ENCODE data around the gene GOLGB1. TPM values are rescaled to one million over a fixed set of nuclear protein-coding genes. Genes with fewer than 3 reads are reported as not detected.

Gene GOLGB1
- total RNA-seq, 1 experiment from 2014 or later, result 31.5 TPM

DNA sequence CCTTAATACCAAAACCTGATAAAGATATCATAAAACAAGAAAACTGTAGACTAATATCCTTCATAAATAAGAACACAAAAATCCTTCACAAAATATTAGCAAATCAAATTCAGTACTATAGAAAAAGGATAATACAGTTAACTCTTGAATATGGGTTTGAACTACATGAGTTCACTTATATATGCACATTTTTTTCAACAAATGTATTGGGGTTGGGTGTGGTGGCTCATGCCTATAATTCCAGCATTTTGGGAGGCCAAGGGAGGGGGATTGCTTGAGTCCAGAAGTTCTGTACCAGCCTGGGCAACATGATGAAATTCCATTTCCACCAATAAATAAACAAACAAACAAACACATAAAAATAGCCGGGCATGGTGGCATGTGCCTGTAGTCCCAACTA is 39.2 kb downstream of the GOLGB1 start:
- H3K4me1 ChIP-seq, result no peaks in the 10 kb centered on the region
- no peaks in the 10 kb centered on the region; the same call in 1 of the 2 replicates for H3K36me3 ChIP-seq (ENCODE audit: control insufficient read depth, insufficient read depth, low read length)
- BruUV-seq (replicated peaks), result no TSS peak
- no peaks in the 10 kb centered on the region for H3K27me3 ChIP-seq (replicated peaks; ENCODE audit: control insufficient read depth, insufficient read depth, low read length)
- H3K4me3 Mint-ChIP-seq (ENCODE audit: unreplicated experiment), result no peak overlapping the region
- peaks cover 32% of the 10 kb centered on the region for H3K36me3 Mint-ChIP-seq (ENCODE audit: insufficient read depth, unreplicated experiment)
- intact Hi-C loops (cut with micrococcal nuclease; ENCODE audit: unreplicated experiment), result no loop called here
- CTCF ChIA-PET, result no interaction called here
- no peaks in the 10 kb centered on the region for H3K27me3 Mint-ChIP-seq (ENCODE audit: insufficient read depth, unreplicated experiment)
- H3K4me1 Mint-ChIP-seq (ENCODE audit: low read depth, unreplicated experiment), result no peaks in the 10 kb centered on the region
- H3K9me3 Mint-ChIP-seq (ENCODE audit: unreplicated experiment), result no peaks in the 10 kb centered on the region
- TF ChIP-seq, protein P1, sequence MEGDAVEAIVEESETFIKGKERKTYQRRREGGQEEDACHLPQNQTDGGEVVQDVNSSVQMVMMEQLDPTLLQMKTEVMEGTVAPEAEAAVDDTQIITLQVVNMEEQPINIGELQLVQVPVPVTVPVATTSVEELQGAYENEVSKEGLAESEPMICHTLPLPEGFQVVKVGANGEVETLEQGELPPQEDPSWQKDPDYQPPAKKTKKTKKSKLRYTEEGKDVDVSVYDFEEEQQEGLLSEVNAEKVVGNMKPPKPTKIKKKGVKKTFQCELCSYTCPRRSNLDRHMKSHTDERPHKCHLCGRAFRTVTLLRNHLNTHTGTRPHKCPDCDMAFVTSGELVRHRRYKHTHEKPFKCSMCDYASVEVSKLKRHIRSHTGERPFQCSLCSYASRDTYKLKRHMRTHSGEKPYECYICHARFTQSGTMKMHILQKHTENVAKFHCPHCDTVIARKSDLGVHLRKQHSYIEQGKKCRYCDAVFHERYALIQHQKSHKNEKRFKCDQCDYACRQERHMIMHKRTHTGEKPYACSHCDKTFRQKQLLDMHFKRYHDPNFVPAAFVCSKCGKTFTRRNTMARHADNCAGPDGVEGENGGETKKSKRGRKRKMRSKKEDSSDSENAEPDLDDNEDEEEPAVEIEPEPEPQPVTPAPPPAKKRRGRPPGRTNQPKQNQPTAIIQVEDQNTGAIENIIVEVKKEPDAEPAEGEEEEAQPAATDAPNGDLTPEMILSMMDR (IDR thresholded peaks at IDR 0.05; ENCODE audit: insufficient read depth in 1 of 2, low read depth in 1 of 2, low read length in 1 of 2, severe bottlenecking in 1 of 2, unreplicated experiment in 1 of 2), result no peak
- no peaks in the 10 kb centered on the region for H3K9me3 ChIP-seq
- POLR2A ChIA-PET, result no interaction called here
- no peak overlapping the region for H3K4me3 ChIP-seq (ENCODE audit: low read depth, low read length)
- H3K27ac Mint-ChIP-seq (ENCODE audit: unreplicated experiment), result no peak overlapping the region
- DNase-seq, result no peak

DNA sequence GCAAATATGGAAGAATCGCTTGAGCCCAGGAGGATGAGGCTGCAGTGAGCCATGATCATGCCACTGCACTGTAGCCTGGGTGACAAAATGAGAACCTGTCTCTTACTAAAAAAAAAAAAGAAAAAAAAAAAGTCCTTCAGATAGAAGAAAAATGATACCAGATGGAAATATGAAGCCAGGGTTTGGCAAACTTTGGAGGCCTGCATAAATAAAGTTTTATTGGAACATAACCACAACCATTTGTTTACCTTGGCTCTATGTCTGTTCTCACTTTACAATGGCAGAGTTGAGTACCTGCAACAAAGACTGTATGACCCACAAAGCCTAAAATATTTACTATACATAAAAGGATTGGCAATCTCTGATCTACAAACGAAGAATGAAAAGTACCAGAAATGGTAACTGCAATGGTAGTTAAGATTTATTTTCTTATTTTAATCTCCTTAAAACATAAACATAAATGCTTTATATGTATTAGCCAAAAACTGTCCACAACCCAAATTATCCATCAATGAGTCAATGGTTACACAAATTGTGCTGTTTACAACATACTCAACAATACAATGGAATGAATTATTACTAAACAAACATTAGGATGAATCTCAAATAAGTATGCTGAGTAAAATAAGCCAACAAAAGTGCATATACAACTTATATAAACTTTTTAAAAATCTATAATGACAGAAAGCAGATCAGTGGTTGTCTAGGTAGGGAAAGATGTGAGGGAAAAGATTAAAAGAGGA is 41.8 kb downstream of the GOLGB1 start:
- TF ChIP-seq, protein P1 (IDR thresholded peaks at IDR 0.05; ENCODE audit: insufficient read depth in 1 of 2, low read depth in 1 of 2, low read length in 1 of 2, severe bottlenecking in 1 of 2, unreplicated experiment in 1 of 2), result no peak
- intact Hi-C loops (cut with micrococcal nuclease; ENCODE audit: unreplicated experiment), result no loop called here
- POLR2A ChIA-PET, result no interaction called here
- Mint-ChIP-seq H3K36me3 (ENCODE audit: insufficient read depth, unreplicated experiment) (peaks cover 32% of the 10 kb centered on the region), H3K4me1 (ENCODE audit: low read depth, unreplicated experiment) (no peaks in the 10 kb centered on the region), H3K9me3 (ENCODE audit: unreplicated experiment) (peaks cover 9% of the 10 kb centered on the region), H3K27ac (ENCODE audit: unreplicated experiment) (no peak overlapping the region), H3K27me3 (ENCODE audit: insufficient read depth, unreplicated experiment) (no peaks in the 10 kb centered on the region), H3K4me3 (ENCODE audit: unreplicated experiment) (no peak overlapping the region)
- no peaks in the 10 kb centered on the region for H3K4me1 ChIP-seq
- no peaks in the 10 kb centered on the region for H3K36me3 ChIP-seq (ENCODE audit: control insufficient read depth, insufficient read depth, low read length)
- 0 out of 2 replicates have a peak, but pooled peaks cover 4% of the 10 kb centered on the region for H3K9me3 ChIP-seq
- no peaks in the 10 kb centered on the region for H3K27me3 ChIP-seq (replicated peaks; ENCODE audit: control insufficient read depth, insufficient read depth, low read length)
- BruUV-seq (replicated peaks), result no TSS peak
- no peak for DNase-seq
- no peak overlapping the region for H3K4me3 ChIP-seq (ENCODE audit: low read depth, low read length)
- CTCF ChIA-PET, result no interaction called here

DNA sequence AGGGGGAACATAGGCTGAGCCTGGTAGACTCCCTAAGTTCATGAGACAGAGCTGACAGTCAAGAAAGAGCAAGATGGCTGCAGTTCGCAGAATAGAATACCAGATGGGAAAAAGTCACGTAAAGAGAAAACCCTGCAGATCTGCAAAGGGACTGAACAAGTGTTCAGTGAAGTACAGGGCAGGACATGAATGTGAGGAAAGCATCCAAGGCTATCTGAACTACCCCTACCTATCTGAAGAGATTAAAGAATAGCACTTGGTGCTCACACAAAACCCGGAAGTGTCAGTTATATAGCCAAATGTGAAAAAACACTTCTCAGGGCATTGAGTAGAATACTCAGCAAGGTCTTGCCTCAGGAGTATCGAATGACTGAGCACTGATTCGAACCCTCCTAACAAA is 44.0 kb downstream of the GOLGB1 start:
- POLR2A ChIA-PET, result no interaction called here
- H3K27ac Mint-ChIP-seq (ENCODE audit: unreplicated experiment), result no peak overlapping the region
- intact Hi-C loops (cut with micrococcal nuclease; ENCODE audit: unreplicated experiment), result no loop called here
- CTCF ChIA-PET, result no interaction called here
- Histone ChIP-seq H3K9me3 (0 out of 2 replicates have a peak, but pooled peaks cover 4% of the 10 kb centered on the region), H3K27me3 (replicated peaks; ENCODE audit: control insufficient read depth, insufficient read depth, low read length) (no peaks in the 10 kb centered on the region), H3K4me1 (no peaks in the 10 kb centered on the region), H3K4me3 (ENCODE audit: low read depth, low read length) (no peak overlapping the region), H3K36me3 (ENCODE audit: control insufficient read depth, insufficient read depth, low read length) (peaks cover 1% of the 10 kb centered on the region; the same call in 1 of the 2 replicates)
- no TSS peak for BruUV-seq (replicated peaks)
- H3K27me3 Mint-ChIP-seq (ENCODE audit: insufficient read depth, unreplicated experiment), result no peaks in the 10 kb centered on the region
- H3K4me3 Mint-ChIP-seq (ENCODE audit: unreplicated experiment), result no peak overlapping the region
- H3K36me3 Mint-ChIP-seq (ENCODE audit: insufficient read depth, unreplicated experiment), result peaks cover 43% of the 10 kb centered on the region
- peaks cover 9% of the 10 kb centered on the region for H3K9me3 Mint-ChIP-seq (ENCODE audit: unreplicated experiment)
- TF ChIP-seq, protein P1 (IDR thresholded peaks at IDR 0.05; ENCODE audit: insufficient read depth in 1 of 2, low read depth in 1 of 2, low read length in 1 of 2, severe bottlenecking in 1 of 2, unreplicated experiment in 1 of 2), result no peak
- DNase-seq, result no peak
- no peaks in the 10 kb centered on the region for H3K4me1 Mint-ChIP-seq (ENCODE audit: low read depth, unreplicated experiment)
